PFSK-1 (cell line): Measurements from ENCODE around the gene SIKE1.

Source experiments
- POLR2AphosphoS5 ChIP-seq: IDR thresholded peaks from 2 replicates; pipeline ENCODE4 v1.6.1; 2012; ENCODE audit warnings: low read depth, mild to moderate bottlenecking, control low read depth, low read length, moderate library complexity
- REST ChIP-seq, 2 experiments: IDR thresholded peaks; 2 replicates each; pipeline versions ENCODE4 v1.6.1 to v1.8.0; 2011 to 2012; ENCODE audit warnings: low read depth in 2 of 2, low read length in 2 of 2, control low read depth in 1 of 2, inconsistent platforms in 1 of 2, mild to moderate bottlenecking in 1 of 2, moderate library complexity in 1 of 2; ENCODE audit not compliant: insufficient read depth in 1 of 2
- SIN3A ChIP-seq: IDR thresholded peaks from 2 replicates; pipeline ENCODE4 v1.6.1; 2012; ENCODE audit warnings: mild to moderate bottlenecking, low read length, moderate library complexity, borderline replicate concordance; ENCODE audit not compliant: insufficient read depth

GRCh38 chr1:114756949-114757454 is 23.5 kb downstream of the SIKE1 start:
- no peak; the same call in 1 of the 2 replicates for TF ChIP-seq POLR2AphosphoS5
- no peak for TF ChIP-seq REST (IDR thresholded peaks at IDR 0.05; ENCODE audit: insufficient read depth in 1 of 2, low read depth in 2 of 2, low read length in 2 of 2)
- no peak for TF ChIP-seq SIN3A
